PC-3 (cell line): ENCODE data around the gene LNPEP. TPM values are rescaled to one million over a fixed set of nuclear protein-coding genes. Genes with fewer than 3 reads are reported as not detected.

Experiments used
- ATAC-seq: fragments of 200-7000 bp; cut with Tn5 transposase; 2 replicates; pipeline ENCODE4 v1.9.1; 2020; ENCODE audit warnings: mild to moderate bottlenecking, moderate library complexity
- BruUV-seq: library from RNA; stranded (reverse); fragments of 400-500 nt; replicated peaks from 2 replicates; lab custom pipeline; 2021; lab: Mats Ljungman, UMichigan
- CTCF ChIA-PET: fragments of 300-600 bp; sonication (Branson Sonifier 250); formaldehyde crosslinking; loops from one replicate; lab custom pipeline; 2022; ENCODE audit warnings: antibody characterized with exemption; lab: Charles Lee
- POLR2A ChIA-PET: fragments of 300-600 bp; sonication (Branson Sonifier 250); formaldehyde crosslinking; loops from one replicate; lab custom pipeline; 2022; ENCODE audit warnings: antibody characterized with exemption; ENCODE audit not compliant: unreplicated experiment; lab: Charles Lee
- DNase-seq: peaks from one replicate; pipeline ENCODE4 v3.0.0-alpha.2; 2015
- H2AFZ ChIP-seq: fragments of 300-600 bp; sonication (generic); 2 replicates; pipeline ENCODE4 v1.6.0; 2016; ENCODE audit warnings: antibody characterized with exemption, low read length
- H3F3A ChIP-seq: fragments of 300-600 bp; sonication (generic); one replicate; pipeline ENCODE4 v1.6.0; 2017; ENCODE audit warnings: antibody characterized with exemption, low read length, control low read depth, mild to moderate bottlenecking; ENCODE audit not compliant: unreplicated experiment
- H3K27ac ChIP-seq: fragments of 300-600 bp; sonication (generic); 2 replicates; pipeline ENCODE4 v1.5.1; 2016; ENCODE audit warnings: mild to moderate bottlenecking, low read length
- H3K27me3 ChIP-seq: fragments of 300-600 bp; sonication (generic); 2 replicates; pipeline ENCODE4 v1.6.1; 2016; ENCODE audit warnings: low read length, mixed read lengths
- H3K36me3 ChIP-seq: fragments of 300-600 bp; sonication (generic); 2 replicates; pipeline ENCODE4 v1.6.1; 2016; ENCODE audit warnings: low read depth, mixed run types, low read length, mixed read lengths
- H3K4me1 ChIP-seq: fragments of 300-600 bp; sonication (generic); 2 replicates; pipeline ENCODE4 v1.5.1; 2016; ENCODE audit warnings: low read length; ENCODE audit not compliant: insufficient read depth
- H3K4me2 ChIP-seq: fragments of 300-600 bp; sonication (generic); 2 replicates; pipeline ENCODE4 v1.6.0; 2016; ENCODE audit warnings: low read length
- H3K4me3 ChIP-seq: fragments of 300-600 bp; sonication (generic); 2 replicates; pipeline ENCODE4 v1.5.1; 2016; ENCODE audit warnings: mild to moderate bottlenecking, low read length, mixed read lengths
- H3K79me2 ChIP-seq: fragments of 300-600 bp; sonication (generic); 2 replicates; pipeline ENCODE4 v1.6.1; 2017; ENCODE audit warnings: low read length, mixed read lengths
- H3K9ac ChIP-seq: fragments of 300-600 bp; sonication (generic); 2 replicates; pipeline ENCODE4 v1.6.0; 2016; ENCODE audit warnings: mild to moderate bottlenecking, low read length
- H3K9me2 ChIP-seq: fragments of 300-600 bp; sonication (generic); replicated peaks from 2 replicates; pipeline ENCODE4 v1.6.1; 2016; ENCODE audit warnings: mixed run types, low read length, mixed read lengths
- H3K9me3 ChIP-seq: fragments of 300-600 bp; sonication (generic); 2 replicates; pipeline ENCODE4 v1.6.1; 2016; ENCODE audit warnings: low read length, mixed read lengths
- H4K20me1 ChIP-seq: fragments of 300-600 bp; sonication (generic); 2 replicates; pipeline ENCODE4 v1.6.1; 2016; ENCODE audit warnings: low read length, mixed read lengths
- EZH2 ChIP-seq: fragments of 300-600 bp; sonication (generic); IDR thresholded peaks from one replicate; pipeline ENCODE4 v1.6.1; 2017; ENCODE audit warnings: antibody characterized with exemption, mild to moderate bottlenecking, low read length; ENCODE audit not compliant: unreplicated experiment
- EZH2phosphoT487 ChIP-seq: fragments of 300-600 bp; sonication (generic); IDR thresholded peaks from 2 replicates; pipeline ENCODE4 v1.6.1; 2018; ENCODE audit warnings: mild to moderate bottlenecking, antibody characterized with exemption, low read length, borderline replicate concordance
- intact Hi-C: fragments of 100-400 bp; cut with micrococcal nuclease; formaldehyde crosslinking; loops from 2 replicates; pipeline ENCODE4 v1.9.0; 2023
- total RNA-seq: library from RNA; depleted of rRNA; stranded (reverse); fragments of >200 nt; gene quantifications from 2 replicates; pipeline ENCODE4 v1.2.3, GENCODE V29; 2014
- TF ChIP-seq, protein P1 (sequence below): fragments of 300-600 bp; sonication (generic); conservative IDR thresholded peaks from 2 replicates; pipeline ENCODE4 v1.5.1; 2017; ENCODE audit warnings: antibody characterized with exemption, low read depth, mild to moderate bottlenecking, low read length

LNPEP gene
- total RNA-seq, 1 experiment from 2014 or later = 11.1 TPM

DNA sequence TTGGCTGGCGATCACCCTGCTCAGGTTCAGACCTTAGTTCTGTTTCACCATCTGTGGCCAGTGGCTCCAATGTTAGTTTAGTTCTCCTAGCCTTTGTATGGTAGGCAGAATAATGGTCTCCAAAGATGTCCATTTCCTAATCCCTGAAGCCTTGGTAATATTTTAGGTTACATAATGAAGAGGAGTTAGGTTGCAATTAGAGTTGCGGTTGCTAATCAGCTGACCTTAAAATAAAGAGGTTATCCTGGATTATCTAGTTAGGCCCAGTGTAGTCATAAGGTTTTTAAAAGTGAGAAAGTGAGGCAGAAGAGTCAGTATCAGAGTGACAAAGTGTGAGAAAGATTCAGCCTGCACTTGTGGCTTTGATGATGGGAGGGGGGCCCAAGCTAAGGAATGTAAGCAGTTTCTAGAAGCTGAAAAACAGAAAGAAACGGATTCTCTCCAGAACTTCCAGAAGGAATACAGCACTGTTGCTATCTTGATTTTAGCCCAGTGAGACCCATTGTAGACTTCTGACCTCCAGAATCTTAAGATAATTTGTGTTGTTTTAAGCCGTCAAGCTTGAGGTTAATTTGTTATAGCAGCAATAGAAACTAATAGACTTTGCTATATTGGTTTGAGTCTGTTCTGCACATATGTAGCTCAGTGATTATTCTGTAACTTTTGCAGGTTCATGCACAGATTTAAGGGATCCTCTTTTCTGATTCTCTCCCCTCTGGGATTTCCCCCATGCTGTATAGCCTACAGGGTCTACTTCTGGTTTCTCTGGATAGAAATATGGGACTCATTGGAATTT is 21.6 kb downstream of the LNPEP start:
- TF ChIP-seq EZH2 = no peak
- no peak for TF ChIP-seq EZH2phosphoT487
- TF ChIP-seq, protein P1, sequence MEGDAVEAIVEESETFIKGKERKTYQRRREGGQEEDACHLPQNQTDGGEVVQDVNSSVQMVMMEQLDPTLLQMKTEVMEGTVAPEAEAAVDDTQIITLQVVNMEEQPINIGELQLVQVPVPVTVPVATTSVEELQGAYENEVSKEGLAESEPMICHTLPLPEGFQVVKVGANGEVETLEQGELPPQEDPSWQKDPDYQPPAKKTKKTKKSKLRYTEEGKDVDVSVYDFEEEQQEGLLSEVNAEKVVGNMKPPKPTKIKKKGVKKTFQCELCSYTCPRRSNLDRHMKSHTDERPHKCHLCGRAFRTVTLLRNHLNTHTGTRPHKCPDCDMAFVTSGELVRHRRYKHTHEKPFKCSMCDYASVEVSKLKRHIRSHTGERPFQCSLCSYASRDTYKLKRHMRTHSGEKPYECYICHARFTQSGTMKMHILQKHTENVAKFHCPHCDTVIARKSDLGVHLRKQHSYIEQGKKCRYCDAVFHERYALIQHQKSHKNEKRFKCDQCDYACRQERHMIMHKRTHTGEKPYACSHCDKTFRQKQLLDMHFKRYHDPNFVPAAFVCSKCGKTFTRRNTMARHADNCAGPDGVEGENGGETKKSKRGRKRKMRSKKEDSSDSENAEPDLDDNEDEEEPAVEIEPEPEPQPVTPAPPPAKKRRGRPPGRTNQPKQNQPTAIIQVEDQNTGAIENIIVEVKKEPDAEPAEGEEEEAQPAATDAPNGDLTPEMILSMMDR = no peak
- no peaks in the 10 kb centered on the region for H3K9me2 ChIP-seq
- H3K4me3 ChIP-seq = no peak overlapping the region
- H3K27me3 ChIP-seq = no peaks in the 10 kb centered on the region
- no peaks in the 10 kb centered on the region for H3K36me3 ChIP-seq
- no peak overlapping the region for H3K4me2 ChIP-seq
- H3K79me2 ChIP-seq = peaks cover 16% of the 10 kb centered on the region; the same call in 1 of the 2 replicates
- H3K9ac ChIP-seq = no peak overlapping the region
- no TSS peak for BruUV-seq
- no peaks in the 10 kb centered on the region for H3K9me3 ChIP-seq
- no peak overlapping the region for H3K27ac ChIP-seq
- no peaks in the 10 kb centered on the region for H3K4me1 ChIP-seq
- no peaks in the 10 kb centered on the region for H3F3A ChIP-seq
- CTCF ChIA-PET = no interaction called here
- intact Hi-C loops = no loop called here
- DNase-seq (no peak), ATAC-seq (no peak)
- no peaks in the 10 kb centered on the region for H4K20me1 ChIP-seq
- POLR2A ChIA-PET = no interaction called here
- no peak overlapping the region for H2AFZ ChIP-seq

DNA sequence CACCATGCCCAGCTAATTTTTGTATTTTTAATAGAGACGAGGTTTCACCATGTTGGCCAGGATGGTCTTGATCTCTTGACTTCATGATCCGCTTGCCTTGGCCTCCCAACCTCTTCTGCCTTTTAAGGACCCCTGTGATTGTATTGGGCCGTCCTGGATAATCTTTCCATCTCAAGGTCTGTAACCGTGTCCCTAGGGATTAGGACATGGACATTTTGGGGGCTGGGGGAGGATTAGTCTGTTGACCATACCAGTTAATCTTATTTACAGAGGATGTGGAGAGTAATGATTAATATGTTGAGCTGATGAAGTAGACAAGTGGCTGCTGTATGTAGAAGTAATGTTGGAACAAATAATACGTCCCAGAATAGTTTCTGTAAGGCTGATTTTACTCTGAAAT is 23.1 kb downstream of the LNPEP start:
- Histone ChIP-seq H3K4me1 (no peaks in the 10 kb centered on the region), H4K20me1 (no peaks in the 10 kb centered on the region), H3K9me3 (no peaks in the 10 kb centered on the region), H3F3A (no peaks in the 10 kb centered on the region), H3K27ac (no peak overlapping the region), H3K4me3 (no peak overlapping the region), H3K27me3 (no peaks in the 10 kb centered on the region), H3K9me2 (no peaks in the 10 kb centered on the region), H2AFZ (no peak overlapping the region), H3K36me3 (no peaks in the 10 kb centered on the region), H3K4me2 (no peak overlapping the region), H3K9ac (no peak overlapping the region), H3K79me2 (peaks cover 11% of the 10 kb centered on the region; the same call in 1 of the 2 replicates)
- intact Hi-C loops = no loop called here
- TF ChIP-seq EZH2 (no peak), EZH2phosphoT487 (no peak)
- TF ChIP-seq, protein P1 = no peak
- DNase-seq = no peak
- CTCF ChIA-PET = no interaction called here
- POLR2A ChIA-PET = no interaction called here
- BruUV-seq = no TSS peak
- ATAC-seq = no peak

DNA sequence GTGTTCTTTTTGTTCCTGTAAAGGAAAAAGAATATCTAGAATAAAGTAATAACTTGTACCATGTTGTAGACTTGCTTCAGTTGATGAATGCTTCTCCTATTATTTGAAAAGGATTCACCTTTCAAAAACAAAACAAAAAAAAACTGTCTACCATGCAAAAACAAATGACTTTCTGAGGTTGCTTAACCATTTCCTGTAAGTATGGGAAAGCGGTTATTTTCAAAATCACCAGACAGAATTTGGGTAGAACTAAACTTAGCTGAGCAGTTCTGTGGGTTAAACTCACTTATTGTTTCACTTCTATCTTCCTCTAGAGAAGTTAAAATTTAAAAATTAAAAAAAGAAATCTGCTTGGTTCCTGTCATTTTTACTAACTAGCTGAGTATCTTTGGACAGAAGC is 25.2 kb downstream of the LNPEP start:
- Histone ChIP-seq H3K36me3 (no peaks in the 10 kb centered on the region), H3K4me3 (no peak overlapping the region), H2AFZ (no peak overlapping the region), H3K27me3 (no peaks in the 10 kb centered on the region), H3K79me2 (0 out of 2 replicates have a peak, but pooled peaks cover 7% of the 10 kb centered on the region), H3K4me1 (no peaks in the 10 kb centered on the region), H3K4me2 (no peak overlapping the region), H3K9me2 (no peaks in the 10 kb centered on the region), H3K9ac (no peak overlapping the region), H4K20me1 (no peaks in the 10 kb centered on the region), H3K9me3 (no peaks in the 10 kb centered on the region), H3K27ac (no peak overlapping the region), H3F3A (no peaks in the 10 kb centered on the region)
- no peak for DNase-seq
- no TSS peak for BruUV-seq
- intact Hi-C loops = no loop called here
- ChIA-PET CTCF (interaction anchor here (0.7 kb wide), 1 partner anchor 100 kb away, joined by 3 read pairs; no protein-coding TSS in a partner anchor), POLR2A (interaction anchor here (0.6 kb wide), 1 partner anchor 135 kb away, joined by 4 read pairs; no protein-coding TSS in a partner anchor)
- ATAC-seq = no peak
- TF ChIP-seq EZH2 (no peak), EZH2phosphoT487 (no peak)
- TF ChIP-seq, protein P1 = no peak
